KMS-11 (cell line): ENCODE results near the gene DOC2A.

Experiments used
- H2AFZ ChIP-seq: fragments of 200-600 bp; sonication (generic); 2 replicates; pipeline ENCODE4 v1.6.1; 2016; ENCODE audit warnings: antibody characterized with exemption, mixed run types, low read depth
- H3K27ac ChIP-seq: fragments of 200-600 bp; sonication (generic); 2 replicates; pipeline ENCODE4 v1.6.1; 2016; ENCODE audit warnings: mild to moderate bottlenecking, mixed run types
- H3K27me3 ChIP-seq: fragments of 200-600 bp; sonication (generic); 2 replicates; pipeline ENCODE4 v1.6.1; 2017; ENCODE audit warnings: mild to moderate bottlenecking, low read depth, mixed run types, moderate library complexity; ENCODE audit not compliant: insufficient read depth
- H3K36me3 ChIP-seq: fragments of 200-600 bp; sonication (generic); 2 replicates; pipeline ENCODE4 v1.6.1; 2017; ENCODE audit warnings: mild to moderate bottlenecking, mixed run types; ENCODE audit not compliant: insufficient read depth
- H3K4me1 ChIP-seq: fragments of 200-600 bp; sonication (generic); 2 replicates; pipeline ENCODE4 v1.6.1; 2016; ENCODE audit warnings: mild to moderate bottlenecking, low read depth, mixed run types; ENCODE audit not compliant: poor library complexity, severe bottlenecking
- H3K4me2 ChIP-seq: fragments of 200-600 bp; sonication (generic); 2 replicates; pipeline ENCODE4 v1.7.0; 2016; ENCODE audit warnings: mild to moderate bottlenecking, mixed run types
- H3K4me3 ChIP-seq: fragments of 200-600 bp; sonication (generic); IDR thresholded peaks from 2 replicates; pipeline ENCODE4 v1.6.1; 2017; ENCODE audit warnings: low read depth, low read length, mixed read lengths; ENCODE audit not compliant: insufficient read depth
- H3K79me2 ChIP-seq: fragments of 200-600 bp; sonication (generic); 2 replicates; pipeline ENCODE4 v1.6.1; 2016; ENCODE audit warnings: low read depth, mixed run types; ENCODE audit not compliant: insufficient read depth
- H3K9ac ChIP-seq: fragments of 200-600 bp; sonication (generic); 2 replicates; pipeline ENCODE4 v1.6.1; 2016; ENCODE audit warnings: mild to moderate bottlenecking, mixed run types
- H4K20me1 ChIP-seq: fragments of 200-600 bp; sonication (generic); 2 replicates; pipeline ENCODE4 v1.6.1; 2016; ENCODE audit warnings: mild to moderate bottlenecking, mixed run types; ENCODE audit not compliant: insufficient read depth
- TF ChIP-seq, protein P1 (sequence below): fragments of 200-600 bp; sonication (generic); conservative IDR thresholded peaks from 2 replicates; pipeline ENCODE4 v1.6.1; 2017; ENCODE audit warnings: low read depth, mild to moderate bottlenecking, antibody characterized with exemption, low read length, moderate library complexity, mixed read lengths

The DOC2A gene

DNA sequence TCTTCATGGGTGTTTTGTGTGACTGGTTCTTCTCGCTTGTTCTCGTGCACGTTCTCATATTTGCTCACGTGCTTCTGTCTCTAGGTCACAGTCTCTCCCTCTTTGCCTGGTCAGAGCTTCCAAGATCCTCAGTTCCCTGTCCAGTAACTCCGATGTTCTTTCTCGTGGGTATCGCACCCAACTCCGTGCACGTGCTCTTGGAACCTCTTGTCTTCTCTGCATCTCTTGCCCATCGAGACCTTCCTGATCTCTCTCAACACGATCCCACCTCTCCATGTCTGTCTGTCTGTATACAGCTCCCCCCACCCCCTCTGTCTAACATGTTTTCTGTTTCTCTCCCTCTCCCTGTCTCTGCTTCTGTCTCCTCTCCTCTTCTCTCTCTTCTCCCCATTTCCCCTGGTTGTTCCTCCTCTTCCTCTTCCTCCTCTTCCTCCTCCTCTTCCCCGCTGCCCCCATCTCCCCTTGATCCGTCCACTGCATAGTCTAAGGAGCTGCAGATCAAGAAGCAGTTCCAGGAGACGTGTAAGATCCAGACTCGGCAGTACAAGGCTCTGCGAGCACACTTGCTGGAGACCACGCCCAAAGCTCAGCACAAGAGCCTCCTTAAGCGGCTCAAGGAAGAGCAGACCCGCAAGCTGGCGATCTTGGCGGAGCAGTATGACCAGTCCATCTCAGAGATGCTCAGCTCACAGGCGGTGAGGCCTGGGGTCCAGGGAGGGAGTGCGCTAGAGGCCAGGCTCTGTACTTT lies 21.5 kb downstream of the DOC2A start:
- TF ChIP-seq, protein P1, sequence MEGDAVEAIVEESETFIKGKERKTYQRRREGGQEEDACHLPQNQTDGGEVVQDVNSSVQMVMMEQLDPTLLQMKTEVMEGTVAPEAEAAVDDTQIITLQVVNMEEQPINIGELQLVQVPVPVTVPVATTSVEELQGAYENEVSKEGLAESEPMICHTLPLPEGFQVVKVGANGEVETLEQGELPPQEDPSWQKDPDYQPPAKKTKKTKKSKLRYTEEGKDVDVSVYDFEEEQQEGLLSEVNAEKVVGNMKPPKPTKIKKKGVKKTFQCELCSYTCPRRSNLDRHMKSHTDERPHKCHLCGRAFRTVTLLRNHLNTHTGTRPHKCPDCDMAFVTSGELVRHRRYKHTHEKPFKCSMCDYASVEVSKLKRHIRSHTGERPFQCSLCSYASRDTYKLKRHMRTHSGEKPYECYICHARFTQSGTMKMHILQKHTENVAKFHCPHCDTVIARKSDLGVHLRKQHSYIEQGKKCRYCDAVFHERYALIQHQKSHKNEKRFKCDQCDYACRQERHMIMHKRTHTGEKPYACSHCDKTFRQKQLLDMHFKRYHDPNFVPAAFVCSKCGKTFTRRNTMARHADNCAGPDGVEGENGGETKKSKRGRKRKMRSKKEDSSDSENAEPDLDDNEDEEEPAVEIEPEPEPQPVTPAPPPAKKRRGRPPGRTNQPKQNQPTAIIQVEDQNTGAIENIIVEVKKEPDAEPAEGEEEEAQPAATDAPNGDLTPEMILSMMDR = no peak
- H2AFZ ChIP-seq = no peak overlapping the region
- H3K27me3 ChIP-seq = no peaks in the 10 kb centered on the region
- no peak overlapping the region for H3K4me2 ChIP-seq
- H3K9ac ChIP-seq = no peak overlapping the region
- no peak overlapping the region for H3K27ac ChIP-seq
- H3K36me3 ChIP-seq = no peaks in the 10 kb centered on the region
- no peak overlapping the region for H3K4me3 ChIP-seq
- no peaks in the 10 kb centered on the region for H4K20me1 ChIP-seq
- H3K4me1 ChIP-seq = peaks cover 3% of the 10 kb centered on the region
- H3K79me2 ChIP-seq = no peaks in the 10 kb centered on the region

DNA sequence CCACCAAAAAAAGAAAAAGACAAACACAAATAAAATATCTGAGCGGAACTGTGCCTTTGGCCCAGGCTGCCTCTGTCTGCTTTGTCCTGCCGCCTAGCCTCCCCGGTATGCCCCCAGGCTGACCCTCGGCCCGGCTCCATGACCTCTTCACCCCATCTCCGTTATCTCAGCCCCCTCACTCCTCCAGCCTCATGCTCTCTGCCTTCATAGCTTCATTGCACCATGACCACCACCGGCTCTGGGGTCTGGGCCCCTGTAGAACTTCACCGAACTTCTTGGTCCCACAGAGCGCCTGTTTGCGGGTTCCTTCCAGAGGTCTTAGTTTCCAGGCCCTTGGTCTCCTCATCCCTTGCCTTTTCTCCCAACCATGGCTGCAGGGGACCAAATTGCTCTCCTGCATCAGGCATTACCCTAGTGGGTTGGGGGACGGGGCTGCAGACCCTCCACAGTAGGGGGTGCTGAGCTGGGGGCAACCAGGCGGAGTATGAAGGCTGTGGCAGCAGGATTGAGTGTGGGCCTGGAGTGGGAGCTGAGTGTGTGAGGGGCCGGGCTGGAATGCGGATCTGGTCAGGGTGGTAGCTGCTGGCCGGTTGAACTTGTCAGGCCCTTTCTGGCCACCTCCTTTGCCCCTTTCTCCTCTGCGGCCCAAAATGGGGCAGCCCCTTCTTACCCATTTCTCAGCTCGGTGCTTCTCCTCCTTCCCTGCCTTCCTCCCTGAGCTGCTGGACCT lies 22.3 kb downstream of the DOC2A start:
- no peaks in the 10 kb centered on the region for H3K4me1 ChIP-seq
- H3K27me3 ChIP-seq = no peaks in the 10 kb centered on the region
- H3K79me2 ChIP-seq = no peaks in the 10 kb centered on the region
- H3K36me3 ChIP-seq = no peaks in the 10 kb centered on the region
- H4K20me1 ChIP-seq = no peaks in the 10 kb centered on the region
- H2AFZ ChIP-seq = no peak overlapping the region
- H3K9ac ChIP-seq = no peak overlapping the region
- no peak overlapping the region for H3K4me3 ChIP-seq
- TF ChIP-seq, protein P1 = no peak
- no peak overlapping the region for H3K4me2 ChIP-seq
- no peak overlapping the region for H3K27ac ChIP-seq

DNA sequence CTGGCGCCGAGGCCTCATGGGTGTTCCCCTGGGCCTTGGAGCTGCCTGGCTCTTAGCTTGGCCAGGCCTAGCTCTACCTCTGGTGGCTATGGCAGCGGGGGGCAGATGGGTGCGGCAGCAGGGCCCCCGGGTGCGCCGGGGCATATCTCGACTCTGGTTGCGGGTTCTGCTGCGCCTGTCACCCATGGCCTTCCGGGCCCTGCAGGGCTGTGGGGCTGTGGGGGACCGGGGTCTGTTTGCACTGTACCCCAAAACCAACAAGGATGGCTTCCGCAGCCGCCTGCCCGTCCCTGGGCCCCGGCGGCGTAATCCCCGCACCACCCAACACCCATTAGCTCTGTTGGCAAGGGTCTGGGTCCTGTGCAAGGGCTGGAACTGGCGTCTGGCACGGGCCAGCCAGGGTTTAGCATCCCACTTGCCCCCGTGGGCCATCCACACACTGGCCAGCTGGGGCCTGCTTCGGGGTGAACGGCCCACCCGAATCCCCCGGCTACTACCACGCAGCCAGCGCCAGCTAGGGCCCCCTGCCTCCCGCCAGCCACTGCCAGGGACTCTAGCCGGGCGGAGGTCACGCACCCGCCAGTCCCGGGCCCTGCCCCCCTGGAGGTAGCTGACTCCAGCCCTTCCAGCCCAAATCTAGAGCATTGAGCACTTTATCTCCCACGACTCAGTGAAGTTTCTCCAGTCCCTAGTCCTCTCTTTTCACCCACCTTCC lies 23.3 kb downstream of the DOC2A start:
- Histone ChIP-seq H3K36me3 (no peaks in the 10 kb centered on the region), H3K27me3 (no peaks in the 10 kb centered on the region), H4K20me1 (no peaks in the 10 kb centered on the region), H3K9ac (no peak overlapping the region), H3K4me3 (no peak overlapping the region), H3K4me2 (no peak overlapping the region), H3K27ac (no peak overlapping the region), H3K79me2 (no peaks in the 10 kb centered on the region), H2AFZ (no peak overlapping the region), H3K4me1 (no peaks in the 10 kb centered on the region)
- TF ChIP-seq, protein P1 = no peak

DNA sequence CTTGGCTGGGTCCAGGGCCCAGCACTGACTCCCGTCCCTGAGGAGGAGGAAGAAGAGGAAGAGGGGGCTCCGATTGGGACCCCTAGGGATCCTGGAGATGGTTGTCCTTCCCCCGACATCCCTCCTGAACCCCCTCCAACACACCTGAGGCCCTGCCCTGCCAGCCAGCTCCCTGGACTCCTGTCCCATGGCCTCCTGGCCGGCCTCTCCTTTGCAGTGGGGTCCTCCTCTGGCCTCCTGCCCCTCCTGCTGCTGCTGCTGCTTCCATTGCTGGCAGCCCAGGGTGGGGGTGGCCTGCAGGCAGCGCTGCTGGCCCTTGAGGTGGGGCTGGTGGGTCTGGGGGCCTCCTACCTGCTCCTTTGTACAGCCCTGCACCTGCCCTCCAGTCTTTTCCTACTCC lies 23.9 kb downstream of the DOC2A start:
- TF ChIP-seq, protein P1 = no peak
- Histone ChIP-seq H3K36me3 (no peaks in the 10 kb centered on the region), H3K9ac (no peak overlapping the region), H3K4me3 (no peak overlapping the region), H4K20me1 (no peaks in the 10 kb centered on the region), H3K4me2 (no peak overlapping the region), H2AFZ (no peak overlapping the region), H3K27ac (no peak overlapping the region), H3K4me1 (no peaks in the 10 kb centered on the region), H3K27me3 (no peaks in the 10 kb centered on the region), H3K79me2 (no peaks in the 10 kb centered on the region)
